K562 (cell line): ENCODE data around the gene IPCEF1. TPM values are rescaled to one million over a fixed set of nuclear protein-coding genes. Genes with fewer than 3 reads are reported as not detected.

Experiments
- ATAC-seq: fragments of 200-7000 bp; cut with Tn5 transposase; 3 replicates; pipeline ENCODE4 v1.9.1; 2020; ENCODE audit warnings: moderate library complexity
- BruUV-seq: library from RNA; stranded (reverse); fragments of 400-500 nt; replicated peaks from 2 replicates; lab custom pipeline; 2021; lab: Mats Ljungman, UMichigan
- CTCF ChIA-PET: fragments of 300-600 bp; formaldehyde crosslinking; extraction: SDS; loops from one replicate; lab custom pipeline; 2021; ENCODE audit warnings: low intra/inter-chr PET ratio; lab: Yijun Ruan, JAX
- POLR2A ChIA-PET: fragments of 300-600, 350-650 bp; sonication (Branson Sonifier 250); formaldehyde crosslinking; extraction: SDS; loops from one replicate; lab custom pipeline; 2021; ENCODE audit warnings: antibody characterized with exemption, inconsistent platforms; lab: Yijun Ruan, JAX
- DNase-seq, 4 experiments: peaks; one replicate each; pipeline versions ENCODE4 v3.0.0 to v3.0.0-alpha.2; 2011 to 2018; ENCODE audit warnings: low spot score in 3 of 4, mixed read lengths in 3 of 4; ENCODE audit errors: extremely low read depth in 1 of 4
- FAIRE-seq: peaks from 2 replicates; lab custom pipeline; 2011; peaks lifted over from hg19 to GRCh38; lab: Jason Lieb, UNC
- H2AFZ ChIP-seq: 2 replicates; pipeline ENCODE4 v1.6.0; 2011; ENCODE audit warnings: low read depth, low read length, control low read depth, inconsistent platforms
- H3K27ac ChIP-seq: fragments of 200-600 bp; 3 replicates; pipeline ENCODE4 v1.8.0; 2011; ENCODE audit warnings: low read depth, mild to moderate bottlenecking, control low read depth, inconsistent platforms, low read length, moderate library complexity, mixed read lengths; ENCODE audit errors: extremely low read depth
- H3K27me3 ChIP-seq, 2 experiments: fragments of 300-600 bp in 1 of 2; 2 replicates in 1 of 2; 3 replicates in 1 of 2; pipeline versions ENCODE4 v1.6.0 to v1.8.0; 2011; ENCODE audit warnings: inconsistent platforms in 2 of 2, low read length in 2 of 2, mild to moderate bottlenecking in 1 of 2, mixed read lengths in 1 of 2, moderate library complexity in 1 of 2; ENCODE audit not compliant: control insufficient read depth in 2 of 2, insufficient read depth in 2 of 2
- H3K36me3 ChIP-seq: fragments of 300-600 bp; 3 replicates; pipeline ENCODE4 v1.8.0; 2011; ENCODE audit warnings: mild to moderate bottlenecking, low read length, inconsistent platforms; ENCODE audit not compliant: control insufficient read depth, insufficient read depth
- H3K4me1 ChIP-seq, 2 experiments: fragments of 200-600 bp in 1 of 2; replicated peaks in 1 of 2; 2 replicates in 1 of 2; 3 replicates in 1 of 2; pipeline versions ENCODE4 v1.5.1 to v1.8.0; 2011; ENCODE audit warnings: inconsistent platforms in 2 of 2, low read length in 2 of 2, mild to moderate bottlenecking in 1 of 2, mixed read lengths in 1 of 2, moderate library complexity in 1 of 2; ENCODE audit not compliant: control insufficient read depth in 2 of 2, insufficient read depth in 2 of 2
- H3K4me2 ChIP-seq: 2 replicates; pipeline ENCODE4 v1.6.1; 2011; ENCODE audit warnings: low read length, control low read depth, inconsistent platforms, mixed read lengths; ENCODE audit not compliant: insufficient read depth
- H3K4me3 ChIP-seq: fragments of 200-600 bp; sonication (generic), shearing (Covaris generic); 2 replicates; pipeline ENCODE4 v1.5.1; 2016; ENCODE audit warnings: control low read depth, inconsistent platforms
- H3K79me2 ChIP-seq: fragments of 200-600 bp; 3 replicates; pipeline ENCODE4 v1.8.0; 2011; ENCODE audit warnings: low read length, inconsistent platforms; ENCODE audit not compliant: control insufficient read depth, insufficient read depth
- H3K9ac ChIP-seq, 2 experiments: 2 replicates each; pipeline versions ENCODE4 v1.6.0 to v1.6.1; 2011; ENCODE audit warnings: low read depth in 2 of 2, low read length in 2 of 2, control low read depth in 1 of 2, inconsistent platforms in 1 of 2, mild to moderate bottlenecking in 1 of 2, mixed read lengths in 1 of 2; ENCODE audit not compliant: insufficient read depth in 1 of 2
- H3K9me1 ChIP-seq: one replicate; pipeline ENCODE4 v1.6.0; 2011; ENCODE audit warnings: inconsistent platforms, mild to moderate bottlenecking, low read length, moderate library complexity; ENCODE audit not compliant: control insufficient read depth, insufficient read depth
- H3K9me3 ChIP-seq: replicated peaks from 2 replicates; pipeline ENCODE4 v1.5.1; 2011; ENCODE audit warnings: low read depth, low read length, inconsistent platforms; ENCODE audit not compliant: control insufficient read depth, insufficient read depth
- H4K20me1 ChIP-seq: replicated peaks from 2 replicates; pipeline ENCODE4 v1.6.1; 2011; ENCODE audit warnings: low read length, inconsistent platforms, mixed read lengths; ENCODE audit not compliant: control insufficient read depth, insufficient read depth
- CREB3 ChIP-seq: fragments of 450-650 bp; conservative IDR thresholded peaks from 2 replicates; pipeline ENCODE4 v1.6.1; 2016; ENCODE audit warnings: missing genetic modification characterization, low read depth, mild to moderate bottlenecking, missing compliant biosample characterization, moderate library complexity
- TCF15 ChIP-seq: fragments of 250-450 bp; sonication (Bioruptor Pico); IDR thresholded peaks from 2 replicates; pipeline ENCODE4 v1.8.0; 2022; ENCODE audit warnings: moderate library complexity, mild to moderate bottlenecking, inconsistent platforms
- ZNF512 ChIP-seq: IDR thresholded peaks from 2 replicates; pipeline ENCODE4 v1.6.1; 2016; ENCODE audit warnings: missing genetic modification characterization, missing compliant biosample characterization
- WGBS: fragments of 100-300 bp; shearing (Covaris generic); methylation state at CpG from one replicate; pipeline ENCODE4 v1.1.6; 2016; ENCODE audit warnings: low coverage, mixed read lengths; ENCODE audit not compliant: insufficient coverage; ENCODE audit errors: missing lambda C conversion rate; 5-methylcytosine and 5-hydroxymethylcytosine counted together
- in situ Hi-C: fragments of 300-500 bp; cut with MboI; formaldehyde crosslinking; loops from 4 replicates; pipeline ENCODE4 v1.15.0; 2018; ENCODE audit warnings: inconsistent platforms, mixed read lengths
- intact Hi-C: fragments of 100-400 bp; cut with micrococcal nuclease; formaldehyde crosslinking; loops from 2 replicates; pipeline ENCODE4 v1.14.2; 2022
- polyA plus RNA-seq, 8 experiments: library from polyadenylated mRNA; depleted of rRNA in 4 of 8; stranded (reverse) in 5 of 8; unstranded in 3 of 8; fragments of >200 nt; fragmentation: Nextera tagmentation in 2 of 8; fragmentation: Illumina TruSeq in 1 of 8; extraction: Ambion mirVana in 2 of 8; extraction: Trizol in 1 of 8; gene quantifications; 2 replicates each; pipeline versions ENCODE4 v1.2.1 to v1.2.3, GENCODE V29; 2011 to 2014; ENCODE audit warnings: inconsistent platforms in 1 of 8, missing spikeins in 1 of 8
- total RNA-seq, 7 experiments: library from RNA; depleted of rRNA in 6 of 7; stranded (reverse); fragments of >200 nt in 6 of 7; fragmentation: Illumina TruSeq in 2 of 7; extraction: Trizol in 2 of 7; gene quantifications; 2 replicates each; pipeline versions ENCODE4 v1.2.1 to v1.2.3, GENCODE V29; 2011 to 2021; ENCODE audit warnings: low replicate concordance in 1 of 7

The IPCEF1 gene
- total and polyA plus RNA-seq, 9 of the 15 experiments (the other 6 are each of a cell fraction or from before 2014, with no cell fraction given) = 0.14 to 0.18 TPM; not detected in 7

GRCh38 chr6:154122195-154122925 lies 234.2 kb downstream of the IPCEF1 start:
- WGBS = 0% methylated on average over 2 of the region's 2 CpGs
- Histone ChIP-seq H3K36me3 (no peaks in the 10 kb centered on the region), H2AFZ (no peak overlapping the region), H3K27ac (no peak overlapping the region), H3K9me3 (no peaks in the 10 kb centered on the region), H3K4me3 (no peak overlapping the region), H4K20me1 (no peaks in the 10 kb centered on the region), H3K9me1 (no peaks in the 10 kb centered on the region), H3K9ac (no peak overlapping the region), H3K4me2 (no peak overlapping the region), H3K4me1 (no peaks in the 10 kb centered on the region), H3K79me2 (no peaks in the 10 kb centered on the region), H3K27me3 (no peaks in the 10 kb centered on the region)
- no TSS peak for BruUV-seq
- DNase-seq (no peak), FAIRE-seq (no peak), ATAC-seq (no peak)
- POLR2A ChIA-PET = no interaction called here
- intact Hi-C loops (no loop called here), in situ Hi-C loops (no loop called here)
- TF ChIP-seq TCF15 (CRISPR knock-in tag) = no peak
- TF ChIP-seq ZNF512 (tag) = no peak
- TF ChIP-seq CREB3 (tag) = no peak
- CTCF ChIA-PET = no interaction called here
